Measurements from ENCODE around the gene TGFB1. TPM values are rescaled to one million over a fixed set of nuclear protein-coding genes. Genes with fewer than 3 reads are reported as not detected.

TGFB1 gene
- total RNA-seq, 3 donors from 2014 or later: 12.0 to 21.4 (median 13.4) TPM

DNA sequence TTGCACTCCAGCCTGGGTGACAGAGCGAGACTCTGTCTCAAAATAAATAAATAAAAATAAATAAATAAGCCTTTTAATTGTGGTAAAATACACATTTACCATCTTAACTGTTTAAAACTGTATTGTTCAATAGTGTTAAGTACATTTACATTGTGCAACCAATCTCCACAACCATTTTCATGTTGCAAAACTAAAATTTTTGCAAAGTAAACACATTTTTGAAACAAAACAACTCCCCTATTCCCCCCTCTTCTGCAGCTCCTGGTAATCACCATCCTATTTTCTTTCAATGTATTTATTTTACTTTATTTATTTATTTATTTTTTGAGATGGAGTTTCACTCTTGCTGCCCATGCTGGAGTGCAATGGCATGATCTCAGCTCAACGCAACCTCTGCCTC, 16.0 kb upstream of the TGFB1 start:
- H3K4me3 ChIP-seq: no peak overlapping the region
- H3K9me3 ChIP-seq: no peaks in the 10 kb centered on the region
- no peaks in the 10 kb centered on the region for H3K36me3 ChIP-seq
- intact Hi-C loops (cut with DNase I; ENCODE audit: low total_unique reads): no loop called here
- no peak overlapping the region for H3K27ac ChIP-seq
- DNase-seq (ENCODE audit: low spot score in 2 of 2): no peak
- TF ChIP-seq POLR2A (IDR thresholded peaks at IDR 0.05): no peak
- no peak for TF ChIP-seq POLR2AphosphoS5 (IDR thresholded peaks at IDR 0.05)
- TF ChIP-seq, protein P1, sequence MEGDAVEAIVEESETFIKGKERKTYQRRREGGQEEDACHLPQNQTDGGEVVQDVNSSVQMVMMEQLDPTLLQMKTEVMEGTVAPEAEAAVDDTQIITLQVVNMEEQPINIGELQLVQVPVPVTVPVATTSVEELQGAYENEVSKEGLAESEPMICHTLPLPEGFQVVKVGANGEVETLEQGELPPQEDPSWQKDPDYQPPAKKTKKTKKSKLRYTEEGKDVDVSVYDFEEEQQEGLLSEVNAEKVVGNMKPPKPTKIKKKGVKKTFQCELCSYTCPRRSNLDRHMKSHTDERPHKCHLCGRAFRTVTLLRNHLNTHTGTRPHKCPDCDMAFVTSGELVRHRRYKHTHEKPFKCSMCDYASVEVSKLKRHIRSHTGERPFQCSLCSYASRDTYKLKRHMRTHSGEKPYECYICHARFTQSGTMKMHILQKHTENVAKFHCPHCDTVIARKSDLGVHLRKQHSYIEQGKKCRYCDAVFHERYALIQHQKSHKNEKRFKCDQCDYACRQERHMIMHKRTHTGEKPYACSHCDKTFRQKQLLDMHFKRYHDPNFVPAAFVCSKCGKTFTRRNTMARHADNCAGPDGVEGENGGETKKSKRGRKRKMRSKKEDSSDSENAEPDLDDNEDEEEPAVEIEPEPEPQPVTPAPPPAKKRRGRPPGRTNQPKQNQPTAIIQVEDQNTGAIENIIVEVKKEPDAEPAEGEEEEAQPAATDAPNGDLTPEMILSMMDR (IDR thresholded peaks at IDR 0.05): no peak
- H3K27me3 ChIP-seq: no peaks in the 10 kb centered on the region
- H3K4me1 ChIP-seq: peaks cover 6 to 7% of the 10 kb centered on the region in 2 donors

GRCh38 chr19:41367848-41368301, 14.2 kb upstream of the TGFB1 start:
- H3K36me3 ChIP-seq: no peaks in the 10 kb centered on the region
- intact Hi-C loops (cut with DNase I; ENCODE audit: low total_unique reads): no loop called here
- no peaks in the 10 kb centered on the region for H3K27me3 ChIP-seq
- H3K4me1 ChIP-seq: no peaks in the 10 kb centered on the region
- TF ChIP-seq POLR2A (IDR thresholded peaks at IDR 0.05): no peak
- TF ChIP-seq, protein P1 (IDR thresholded peaks at IDR 0.05): no peak
- TF ChIP-seq POLR2AphosphoS5 (IDR thresholded peaks at IDR 0.05): no peak
- H3K27ac ChIP-seq: no peak overlapping the region
- no peaks in the 10 kb centered on the region for H3K9me3 ChIP-seq
- DNase-seq (ENCODE audit: low spot score in 2 of 2): no peak
- no peak overlapping the region for H3K4me3 ChIP-seq

GRCh38 chr19:41366089-41366488, 12.4 kb upstream of the TGFB1 start:
- TF ChIP-seq POLR2AphosphoS5 (IDR thresholded peaks at IDR 0.05) (no peak), POLR2A (IDR thresholded peaks at IDR 0.05) (no peak)
- TF ChIP-seq, protein P1 (IDR thresholded peaks at IDR 0.05): no peak

GRCh38 chr19:41364524-41365391, 11.0 kb upstream of the TGFB1 start:
- H3K9me3 ChIP-seq: no peaks in the 10 kb centered on the region
- peak overlapping the region; percentile 97 to 99 for H3K27ac ChIP-seq
- intact Hi-C loops (cut with DNase I; ENCODE audit: low total_unique reads): no loop called here

More at GRCh38 chr19:41366089-41366488, 12.4 kb upstream of the TGFB1 start:
- Histone ChIP-seq H3K27me3 (no peaks in the 10 kb centered on the region), H3K4me3 (no peak overlapping the region), H3K27ac (no peak overlapping the region), H3K9me3 (no peaks in the 10 kb centered on the region), H3K36me3 (no peaks in the 10 kb centered on the region), H3K4me1 (no peaks in the 10 kb centered on the region)
- no peak for DNase-seq (ENCODE audit: low spot score in 2 of 2)
- intact Hi-C loops (cut with DNase I; ENCODE audit: low total_unique reads): no loop called here

More at GRCh38 chr19:41364524-41365391, 11.0 kb upstream of the TGFB1 start:
- Histone ChIP-seq H3K27me3 (no peaks in the 10 kb centered on the region), H3K4me1 (no peaks in the 10 kb centered on the region), H3K36me3 (no peaks in the 10 kb centered on the region), H3K4me3 (peak overlapping the region; percentile 74 to 85 (median 75))
- no peak for DNase-seq (ENCODE audit: low spot score in 2 of 2)
- no peak for TF ChIP-seq POLR2A (IDR thresholded peaks at IDR 0.05)
- no peak for TF ChIP-seq POLR2AphosphoS5 (IDR thresholded peaks at IDR 0.05)
- TF ChIP-seq, protein P1 (IDR thresholded peaks at IDR 0.05): no peak
